Measurements from ENCODE around the gene EARS2.
"Not testable (repeated sequence)": the region's sequence is repeated elsewhere in the genome, so short reads cannot be mapped to it uniquely, and the experiment has no call there.

Gene EARS2

GRCh38 chr16:23566724-23567123 is 9.6 kb upstream of the EARS2 start:
- no peak for DNase-seq

DNA sequence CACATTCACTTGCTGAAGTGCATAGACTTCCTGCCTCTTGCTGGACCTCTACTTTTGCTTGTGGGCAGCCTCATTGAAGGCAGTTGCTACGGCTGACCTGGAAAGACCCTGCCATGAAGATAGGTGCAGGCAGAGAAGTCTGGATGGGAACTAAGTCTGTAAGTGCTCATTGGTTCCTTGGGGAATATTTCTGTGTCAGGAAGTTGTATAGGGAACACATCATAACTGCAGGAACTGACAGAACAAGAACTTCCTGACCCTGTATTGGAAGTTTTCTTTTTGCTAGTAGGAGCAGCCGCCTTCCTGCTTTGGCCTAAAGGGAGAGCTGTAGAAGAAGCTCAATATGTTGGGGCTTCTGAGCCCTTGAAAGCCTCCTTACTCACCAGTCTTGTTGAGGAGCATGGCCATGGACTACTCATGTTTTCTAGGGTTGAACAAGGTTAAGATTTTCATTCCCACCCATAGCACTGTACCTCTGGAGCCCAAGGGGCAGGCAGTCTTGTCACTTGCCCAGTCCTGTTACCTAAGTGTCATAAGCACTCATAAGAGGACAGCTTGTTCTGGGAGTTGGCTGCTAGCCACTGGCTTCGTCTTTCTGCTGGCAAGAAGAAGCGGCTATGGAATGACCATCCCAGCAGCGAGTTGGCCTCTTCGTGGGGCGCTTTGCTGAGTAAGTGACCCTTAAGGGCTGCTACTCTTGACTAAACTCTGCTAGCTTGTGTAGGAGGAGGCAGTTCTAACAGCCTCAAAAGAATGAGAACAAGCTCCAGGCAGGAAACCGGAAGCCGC is 7.6 kb upstream of the EARS2 start:
- no peak for DNase-seq

GRCh38 chr16:23563186-23563585 is 6.0 kb upstream of the EARS2 start:
- DNase-seq = no peak

GRCh38 chr16:23562505-23562904 is 5.4 kb upstream of the EARS2 start:
- DNase-seq = no peak

DNA sequence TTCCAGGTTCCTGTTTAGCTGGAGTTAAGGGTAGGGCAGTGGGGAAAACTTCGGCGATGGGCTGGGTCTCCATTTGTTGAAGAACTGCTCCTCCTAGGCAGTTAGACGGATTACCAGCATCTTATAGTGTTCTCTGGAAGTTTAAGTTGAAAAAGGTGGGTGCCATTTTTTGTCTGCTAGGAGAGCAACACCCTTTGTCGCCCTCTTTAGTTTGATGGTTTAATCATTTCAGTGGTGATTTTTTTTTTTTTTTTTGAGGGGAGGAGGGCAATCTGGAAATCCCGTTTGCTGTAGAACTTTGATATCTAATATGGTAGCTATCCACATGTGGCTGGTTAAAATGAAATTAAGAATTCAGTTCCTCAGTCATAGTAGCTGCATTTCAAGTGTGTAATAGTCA is 4.4 kb upstream of the EARS2 start:
- DNase-seq = no peak

DNA sequence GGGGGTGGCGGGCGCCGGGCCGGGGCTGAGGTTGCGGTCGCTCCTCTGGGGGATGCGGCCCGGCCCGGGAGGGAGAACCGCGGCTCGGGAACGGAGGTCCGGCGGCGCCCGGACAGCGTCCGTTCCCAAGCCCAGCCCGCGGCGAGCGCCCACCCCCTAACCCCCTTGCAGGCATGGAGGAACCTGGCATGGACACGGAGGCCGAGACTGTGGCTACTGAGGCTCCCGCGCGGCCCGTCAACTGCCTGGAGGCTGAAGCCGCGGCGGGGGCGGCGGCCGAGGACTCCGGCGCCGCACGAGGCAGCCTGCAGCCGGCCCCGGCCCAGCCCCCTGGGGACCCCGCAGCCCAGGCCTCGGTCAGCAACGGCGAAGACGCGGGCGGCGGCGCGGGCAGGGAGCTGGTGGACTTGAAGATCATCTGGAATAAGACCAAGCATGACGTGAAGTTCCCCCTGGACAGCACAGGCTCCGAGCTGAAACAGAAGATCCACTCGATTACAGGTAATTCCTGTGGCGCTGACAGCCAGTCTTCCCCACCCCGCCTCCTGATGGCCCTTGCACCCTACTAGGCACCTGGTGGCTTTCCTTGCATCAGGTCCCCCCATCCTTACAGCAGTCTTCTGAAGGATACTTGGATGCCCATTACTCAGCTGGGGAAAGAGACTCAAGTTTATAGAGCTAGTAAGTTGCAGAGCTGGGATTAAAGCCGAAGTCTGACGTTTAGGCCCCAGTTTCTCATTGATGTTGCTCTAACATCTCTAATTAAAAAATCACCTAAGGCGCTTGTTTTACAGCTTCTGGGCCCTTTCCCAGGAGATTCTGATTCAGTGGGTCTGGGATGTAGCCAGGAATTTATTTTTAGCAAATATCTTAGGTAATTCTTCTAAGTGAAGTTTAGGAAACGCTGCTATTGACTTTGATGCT is 891 bp upstream of the EARS2 start:
- DNase-seq = no peak

GRCh38 chr16:23554536-23554935 is 2.6 kb downstream of the EARS2 start:
- no peak for DNase-seq

GRCh38 chr16:23552161-23552560 is 5.0 kb downstream of the EARS2 start:
- no peak for DNase-seq

- no peak for DNase-seq
Measured at GRCh38 chr16:23549938-23550337, 7.2 kb downstream of the EARS2 start.

DNA sequence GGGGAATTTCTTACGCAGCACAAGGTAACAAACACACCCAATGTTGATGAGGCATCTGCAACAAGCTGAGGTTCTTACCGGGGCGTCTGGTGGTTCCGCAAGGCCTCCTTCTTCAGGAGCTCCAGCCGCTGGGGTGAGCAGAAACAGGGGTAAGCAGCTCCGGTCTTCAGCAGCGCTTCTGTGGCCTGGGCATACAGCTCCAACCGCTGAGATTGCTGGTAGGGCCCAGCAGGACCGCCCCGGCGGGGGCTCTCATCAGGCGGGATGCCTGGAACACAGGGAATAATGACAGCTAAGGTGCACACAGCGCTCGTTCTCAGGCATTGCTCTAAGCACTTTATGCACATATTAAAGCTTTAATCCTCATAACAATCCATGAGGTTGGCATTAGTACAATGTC is 12.7 kb downstream of the EARS2 start:
- DNase-seq = no peak

GRCh38 chr16:23540817-23541178 is 16.4 kb downstream of the EARS2 start:
- not testable (repeated sequence) for DNase-seq

- no peak for DNase-seq
Measured at GRCh38 chr16:23539984-23540816, 16.9 kb downstream of the EARS2 start.

DNA sequence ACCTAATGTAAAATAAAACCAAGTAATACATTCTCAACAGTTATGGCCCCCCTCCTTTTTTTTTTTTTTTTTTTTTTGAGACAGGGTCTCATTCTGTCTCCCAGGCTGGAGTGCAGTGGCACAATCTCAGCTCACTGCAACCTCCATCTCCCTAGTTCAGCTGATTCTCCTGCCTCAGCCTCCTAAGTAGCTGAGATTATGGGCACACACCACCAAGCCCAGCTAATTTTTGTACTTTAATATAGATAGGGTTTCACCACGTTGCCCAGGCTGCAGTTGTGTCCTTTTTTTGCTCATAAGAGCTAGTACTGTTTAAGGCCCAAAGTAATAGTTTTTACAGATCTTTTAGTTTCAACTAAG is 18.3 kb downstream of the EARS2 start:
- no peak for DNase-seq

DNA sequence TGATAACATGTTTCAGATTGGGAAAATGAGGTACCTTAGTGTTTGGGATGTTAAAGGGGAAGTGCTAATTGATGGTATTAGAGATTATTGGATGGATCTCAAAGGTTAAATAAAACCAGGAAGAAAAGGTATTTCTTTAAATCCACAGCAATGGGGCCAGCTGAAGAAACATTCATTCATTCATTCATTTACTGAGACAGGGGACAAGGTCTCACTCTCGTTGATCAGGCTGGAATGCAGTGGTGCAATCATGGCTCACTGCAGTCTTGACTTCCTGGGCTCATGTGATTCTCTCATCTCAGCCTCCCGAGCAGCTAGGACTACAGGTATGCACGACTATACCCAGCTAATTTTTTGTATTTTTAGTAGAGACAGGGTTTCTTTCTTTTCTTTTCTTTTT is 19.8 kb downstream of the EARS2 start:
- DNase-seq = no peak

- no peak for DNase-seq
Measured at GRCh38 chr16:23535901-23536300, 21.2 kb downstream of the EARS2 start.

DNA sequence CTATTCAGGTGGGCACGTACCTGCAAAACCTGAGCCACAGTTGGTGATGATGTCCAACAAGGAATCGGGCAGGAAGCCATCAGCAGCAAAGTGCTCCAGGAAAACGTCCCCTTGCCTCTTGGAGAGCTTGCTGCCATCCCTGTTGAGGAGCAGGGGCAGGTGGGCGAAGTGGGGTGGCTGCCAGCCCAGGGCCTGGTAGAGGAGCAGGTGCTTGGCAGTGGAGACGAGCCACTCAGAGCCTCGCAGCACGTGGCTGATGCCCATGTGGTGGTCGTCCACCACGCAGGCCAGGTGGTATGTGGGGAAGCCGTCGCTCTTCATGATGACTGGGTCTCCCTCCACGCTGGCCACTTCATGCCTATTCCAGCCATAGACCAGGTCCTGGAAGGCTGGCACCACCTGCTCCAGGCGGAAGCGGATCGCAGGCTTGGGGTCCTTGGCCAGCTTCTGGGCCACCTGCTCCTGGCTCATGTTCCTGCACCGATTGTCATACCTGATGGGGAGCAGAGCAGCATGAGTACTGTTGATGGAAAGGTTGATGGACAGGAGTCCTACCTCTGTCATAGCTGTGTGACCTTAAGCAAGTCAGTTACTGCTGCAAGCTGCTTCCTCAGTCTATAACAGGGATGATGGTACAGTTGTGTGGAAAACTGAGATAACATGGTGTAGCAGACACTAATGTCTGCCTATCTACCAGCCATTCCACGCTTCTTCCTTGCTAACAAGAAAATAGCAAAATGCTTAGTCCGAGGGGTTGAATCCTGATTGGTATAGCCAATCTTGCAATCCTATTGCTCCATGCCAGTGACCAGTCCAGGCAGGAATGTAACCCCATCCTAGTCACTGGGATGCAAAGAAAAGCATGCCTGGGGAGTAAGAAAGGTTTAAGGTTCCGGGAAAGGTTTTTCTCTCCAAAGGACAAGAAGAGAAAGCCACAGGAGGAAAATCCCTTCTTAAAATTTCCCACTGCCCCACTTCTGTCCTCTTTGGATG is 22.0 kb downstream of the EARS2 start:
- DNase-seq = no peak

GRCh38 chr16:23532448-23532847 is 24.7 kb downstream of the EARS2 start:
- DNase-seq = no peak

- DNase-seq = no peak
Measured at GRCh38 chr16:23530062-23530461, 27.1 kb downstream of the EARS2 start.

DNA sequence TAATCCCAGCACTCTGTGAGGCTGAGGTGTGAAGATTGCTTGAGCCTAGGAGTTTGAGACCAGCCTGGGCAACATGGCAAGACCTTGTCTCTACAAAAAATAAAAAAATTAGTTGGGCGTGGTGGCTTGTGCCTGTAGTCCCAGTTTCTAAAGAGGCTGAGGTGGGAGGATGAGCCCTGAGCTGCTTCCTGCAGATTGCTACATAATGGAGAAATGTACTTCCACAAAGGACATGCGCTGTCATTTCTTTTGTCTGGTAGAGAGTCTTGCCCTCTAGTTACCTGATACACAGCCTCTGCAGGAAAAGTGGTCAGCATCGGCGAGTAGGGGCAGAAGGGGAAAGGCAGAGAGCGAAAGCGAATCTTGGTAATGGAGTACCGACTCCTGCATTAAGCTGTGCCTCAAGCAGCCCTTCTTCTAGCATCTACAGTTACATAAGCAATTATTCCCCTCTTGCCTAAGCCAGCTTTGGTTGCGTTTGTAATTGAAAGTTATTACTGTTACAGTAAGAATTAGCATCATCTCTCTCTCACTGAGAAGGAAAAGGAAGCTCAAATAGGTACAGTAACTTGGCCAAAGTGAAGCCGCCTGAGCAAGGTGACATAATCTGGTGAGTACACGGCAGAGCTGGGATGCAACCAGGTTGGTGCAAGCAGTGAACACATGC is 28.4 kb downstream of the EARS2 start:
- DNase-seq = no peak

- no peak for DNase-seq
Measured at GRCh38 chr16:23527961-23528643, 29.0 kb downstream of the EARS2 start.

DNA sequence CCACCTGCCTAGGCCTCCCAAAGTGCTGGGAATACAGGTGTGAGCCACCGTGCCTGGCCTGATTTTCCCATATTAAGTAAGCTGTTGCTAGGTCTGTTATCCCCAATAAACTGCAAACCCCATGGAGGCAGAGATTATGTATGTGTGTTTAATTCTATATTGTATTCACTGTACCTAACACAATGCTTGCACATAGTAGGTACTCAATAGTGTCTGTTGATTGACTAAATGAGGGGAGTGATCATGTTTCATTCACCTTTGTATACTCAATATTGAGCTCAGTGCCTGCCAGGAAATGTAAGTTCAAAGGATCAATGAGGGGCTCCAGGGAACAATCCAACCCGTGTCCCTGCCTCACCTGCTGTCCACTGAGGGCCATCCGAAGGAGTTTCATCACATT is 32.3 kb downstream of the EARS2 start:
- no peak for DNase-seq

All from AML-193 (cell line).